ENCODE data around the gene DENND1C. TPM values are rescaled to one million over a fixed set of nuclear protein-coding genes. Genes with fewer than 3 reads are reported as not detected.

The DENND1C gene
- total and polyA plus RNA-seq, 7 donors, result 0.17 to 0.93 (median 0.27) TPM

- Histone ChIP-seq H3K27me3 (ENCODE audit: insufficient read depth in 3 of 3, low read length in 2 of 3) (no peaks in the 10 kb centered on the region), H3K4me1 (peaks cover under 1% of the 10 kb centered on the region), H3K36me3 (ENCODE audit: insufficient read depth in 1 of 2, low read depth in 1 of 2) (peaks cover 0 to 74% of the 10 kb centered on the region in 2 donors), H3K9me3 (peaks cover 7% of the 10 kb centered on the region), H3K4me3 (no peak overlapping the region), H3K27ac (no peak overlapping the region)
- intact Hi-C loops (cut with DNase I), result no loop called here
- no peak for ATAC-seq
- 98 to 100% (median 100%) methylated on average over 2 of the region's 2 CpGs for WGBS, 3 donors
- no peak for DNase-seq
- TF ChIP-seq CTCF (IDR thresholded peaks at IDR 0.05), result no peak
These were observed 28.7 kb downstream of the DENND1C start for GRCh38 chr19:6452899-6453298.

GRCh38 chr19:6452223-6452614 is 29.4 kb downstream of the DENND1C start:
- Histone ChIP-seq H3K36me3 (ENCODE audit: insufficient read depth in 1 of 2, low read depth in 1 of 2) (peaks cover 0 to 74% of the 10 kb centered on the region in 2 donors), H3K27me3 (ENCODE audit: insufficient read depth in 3 of 3, low read length in 2 of 3) (no peaks in the 10 kb centered on the region)
- no peak for TF ChIP-seq CTCF (IDR thresholded peaks at IDR 0.05)

GRCh38 chr19:6451583-6452222 is 29.9 kb downstream of the DENND1C start:
- intact Hi-C loops (cut with DNase I), result no loop called here
- ATAC-seq (no peak), DNase-seq (no peak)
- Histone ChIP-seq H3K4me1 (no peaks in the 10 kb centered on the region), H3K9me3 (peaks cover 7% of the 10 kb centered on the region), H3K27me3 (ENCODE audit: insufficient read depth in 3 of 3, low read length in 2 of 3) (no peaks in the 10 kb centered on the region), H3K36me3 (ENCODE audit: insufficient read depth in 1 of 2, low read depth in 1 of 2) (peaks cover 3 to 78% of the 10 kb centered on the region in 2 donors), H3K27ac (no peak overlapping the region), H3K4me3 (no peak overlapping the region)
- no peak for TF ChIP-seq CTCF (IDR thresholded peaks at IDR 0.05)
- 88 to 91% (median 90%) methylated on average over 7 of the region's 7 CpGs for WGBS, 3 donors

More at GRCh38 chr19:6452223-6452614, 29.4 kb downstream of the DENND1C start:
- Histone ChIP-seq H3K4me1 (no peaks in the 10 kb centered on the region), H3K9me3 (peaks cover 7% of the 10 kb centered on the region), H3K27ac (no peak overlapping the region), H3K4me3 (no peak overlapping the region)
- intact Hi-C loops (cut with DNase I), result no loop called here
- WGBS, 3 donors, result 92 to 96% (median 95%) methylated on average over 19 of the region's 19 CpGs
- DNase-seq (no peak), ATAC-seq (no peak)

DNA sequence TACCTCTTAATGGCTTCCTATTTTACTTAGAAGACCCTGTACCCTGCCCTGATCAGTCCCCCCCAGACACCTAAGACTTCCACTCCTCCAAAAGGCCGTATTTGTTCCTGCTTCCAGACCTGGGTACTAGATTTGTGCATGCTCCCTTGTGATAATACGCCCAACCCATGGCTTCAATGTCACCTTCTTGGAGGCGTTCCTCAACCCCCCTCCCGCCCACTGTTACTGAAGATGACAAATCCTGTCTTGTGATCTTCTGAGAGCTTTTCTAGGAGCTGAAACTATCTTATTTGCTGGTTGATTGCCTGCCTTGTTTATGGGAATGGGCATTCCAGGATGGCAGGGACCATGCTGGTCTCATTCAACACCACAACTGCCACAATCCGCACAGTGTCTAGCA is 31.4 kb downstream of the DENND1C start:
- Histone ChIP-seq H3K27me3 (ENCODE audit: insufficient read depth in 3 of 3, low read length in 2 of 3) (no peaks in the 10 kb centered on the region), H3K9me3 (peaks cover 7% of the 10 kb centered on the region), H3K36me3 (ENCODE audit: insufficient read depth in 1 of 2, low read depth in 1 of 2) (peaks cover 3 to 73% of the 10 kb centered on the region in 2 donors), H3K4me3 (no peak overlapping the region), H3K27ac (no peak overlapping the region), H3K4me1 (no peaks in the 10 kb centered on the region)
- TF ChIP-seq CTCF (IDR thresholded peaks at IDR 0.05), result no peak
- ATAC-seq (no peak), DNase-seq (no peak)
- WGBS, 3 donors, result 95 to 99% (median 95%) methylated on average over 5 of the region's 5 CpGs
- intact Hi-C loops (cut with DNase I), result no loop called here

DNA sequence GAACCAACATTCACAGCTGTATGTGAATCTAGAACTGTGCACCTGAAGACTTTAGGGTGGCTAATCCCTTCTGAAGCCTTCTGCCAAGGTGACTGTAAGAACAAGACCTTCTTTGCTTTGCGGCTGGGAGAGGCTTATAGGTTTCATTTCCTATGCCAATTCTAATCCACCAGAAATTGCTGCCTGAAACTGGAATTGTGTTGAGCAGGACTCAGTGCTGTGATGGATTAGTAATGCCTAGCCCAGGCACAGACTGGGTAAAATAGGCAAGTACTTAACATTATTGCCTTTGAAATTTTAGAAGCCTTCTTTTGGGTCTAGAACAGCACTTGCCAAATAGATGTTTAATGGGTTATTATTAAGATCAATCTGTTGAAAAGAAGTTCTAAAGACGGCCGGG is 33.5 kb downstream of the DENND1C start:
- ATAC-seq, result no peak
- intact Hi-C loops (cut with DNase I), result no loop called here
- no peak for TF ChIP-seq CTCF (IDR thresholded peaks at IDR 0.05)
- Histone ChIP-seq H3K4me3 (no peak overlapping the region), H3K36me3 (ENCODE audit: insufficient read depth in 1 of 2, low read depth in 1 of 2) (peaks cover 3 to 56% of the 10 kb centered on the region in 2 donors), H3K9me3 (no peaks in the 10 kb centered on the region), H3K27ac (no peak overlapping the region), H3K4me1 (no peaks in the 10 kb centered on the region), H3K27me3 (ENCODE audit: insufficient read depth in 3 of 3, low read length in 2 of 3) (no peaks in the 10 kb centered on the region)
- no peak for DNase-seq
- WGBS, 3 donors, result 86 to 89% (median 88%) methylated on average over 3 of the region's 3 CpGs
